ENCODE data around the gene LRCH2.
"Not testable (repeated sequence)": the region's sequence is repeated elsewhere in the genome, so short reads cannot be mapped to it uniquely, and the experiment has no call there.

LRCH2 gene

GRCh38 chrX:115251458-115252233, 17.8 kb upstream of the LRCH2 start:
- Histone ChIP-seq H3K9ac (ENCODE audit: low read length) (no peak overlapping the region), H3K36me3 (ENCODE audit: control insufficient read depth, insufficient read depth, low read length) (no peaks in the 10 kb centered on the region), H3K27me3 (ENCODE audit: control insufficient read depth, insufficient read depth, low read length) (no peaks in the 10 kb centered on the region), H3K4me3 (ENCODE audit: low read length) (no peak overlapping the region), H3K4me1 (ENCODE audit: control insufficient read depth, insufficient read depth, low read length) (no peaks in the 10 kb centered on the region), H3K9me3 (ENCODE audit: control insufficient read depth, low read length) (no peaks in the 10 kb centered on the region)

GRCh38 chrX:115237056-115237455, 3.2 kb upstream of the LRCH2 start:
- H3K4me1 ChIP-seq (ENCODE audit: control insufficient read depth, insufficient read depth, low read length): no peaks in the 10 kb centered on the region
- no peak overlapping the region for H3K9ac ChIP-seq (ENCODE audit: low read length)
- peaks cover 6% of the 10 kb centered on the region for H3K27me3 ChIP-seq (ENCODE audit: control insufficient read depth, insufficient read depth, low read length)

GRCh38 chrX:115236560-115236959, 2.7 kb upstream of the LRCH2 start:
- no peaks in the 10 kb centered on the region for H3K4me1 ChIP-seq (ENCODE audit: control insufficient read depth, insufficient read depth, low read length)
- H3K9ac ChIP-seq (ENCODE audit: low read length): no peak overlapping the region
- H3K27me3 ChIP-seq (ENCODE audit: control insufficient read depth, insufficient read depth, low read length): peaks cover 6% of the 10 kb centered on the region
- no peaks in the 10 kb centered on the region for H3K9me3 ChIP-seq (ENCODE audit: control insufficient read depth, low read length)
- H3K4me3 ChIP-seq (ENCODE audit: low read length): no peak overlapping the region
- H3K36me3 ChIP-seq (ENCODE audit: control insufficient read depth, insufficient read depth, low read length): no peaks in the 10 kb centered on the region

More at GRCh38 chrX:115237056-115237455, 3.2 kb upstream of the LRCH2 start:
- Histone ChIP-seq H3K9me3 (ENCODE audit: control insufficient read depth, low read length) (no peaks in the 10 kb centered on the region), H3K4me3 (ENCODE audit: low read length) (no peak overlapping the region), H3K36me3 (ENCODE audit: control insufficient read depth, insufficient read depth, low read length) (no peaks in the 10 kb centered on the region)

GRCh38 chrX:115234461-115234860, 565 bp upstream of the LRCH2 start:
- H3K9me3 ChIP-seq (ENCODE audit: control insufficient read depth, low read length): no peaks in the 10 kb centered on the region
- H3K4me1 ChIP-seq (ENCODE audit: control insufficient read depth, insufficient read depth, low read length): no peaks in the 10 kb centered on the region
- H3K9ac ChIP-seq (ENCODE audit: low read length): no peak overlapping the region
- H3K4me3 ChIP-seq (ENCODE audit: low read length): no peak overlapping the region
- H3K36me3 ChIP-seq (ENCODE audit: control insufficient read depth, insufficient read depth, low read length): no peaks in the 10 kb centered on the region
- H3K27me3 ChIP-seq (ENCODE audit: control insufficient read depth, insufficient read depth, low read length): peaks cover 6% of the 10 kb centered on the region

GRCh38 chrX:115232933-115233496, 881 bp downstream of the LRCH2 start:
- H3K36me3 ChIP-seq (ENCODE audit: control insufficient read depth, insufficient read depth, low read length): no peaks in the 10 kb centered on the region
- H3K9me3 ChIP-seq (ENCODE audit: control insufficient read depth, low read length): no peaks in the 10 kb centered on the region
- H3K27me3 ChIP-seq (ENCODE audit: control insufficient read depth, insufficient read depth, low read length): peaks cover 6% of the 10 kb centered on the region
- no peak overlapping the region for H3K9ac ChIP-seq (ENCODE audit: low read length)
- H3K4me3 ChIP-seq (ENCODE audit: low read length): no peak overlapping the region
- no peaks in the 10 kb centered on the region for H3K4me1 ChIP-seq (ENCODE audit: control insufficient read depth, insufficient read depth, low read length)

- Histone ChIP-seq H3K9me3 (ENCODE audit: control insufficient read depth, low read length) (no peaks in the 10 kb centered on the region), H3K36me3 (ENCODE audit: control insufficient read depth, insufficient read depth, low read length) (no peaks in the 10 kb centered on the region), H3K27me3 (ENCODE audit: control insufficient read depth, insufficient read depth, low read length) (peaks cover 6% of the 10 kb centered on the region), H3K9ac (ENCODE audit: low read length) (no peak overlapping the region), H3K4me1 (ENCODE audit: control insufficient read depth, insufficient read depth, low read length) (no peaks in the 10 kb centered on the region), H3K4me3 (ENCODE audit: low read length) (no peak overlapping the region)
Observed at GRCh38 chrX:115229337-115230003, 4.4 kb downstream of the LRCH2 start.

GRCh38 chrX:115226929-115227328, 7.0 kb downstream of the LRCH2 start:
- Histone ChIP-seq H3K9me3 (ENCODE audit: control insufficient read depth, low read length) (no peaks in the 10 kb centered on the region), H3K36me3 (ENCODE audit: control insufficient read depth, insufficient read depth, low read length) (no peaks in the 10 kb centered on the region), H3K27me3 (ENCODE audit: control insufficient read depth, insufficient read depth, low read length) (no peaks in the 10 kb centered on the region), H3K9ac (ENCODE audit: low read length) (no peak overlapping the region), H3K4me1 (ENCODE audit: control insufficient read depth, insufficient read depth, low read length) (no peaks in the 10 kb centered on the region), H3K4me3 (ENCODE audit: low read length) (no peak overlapping the region)

GRCh38 chrX:115217346-115217745, 16.6 kb downstream of the LRCH2 start:
- H3K9ac ChIP-seq (ENCODE audit: low read length); H3K27me3 ChIP-seq (ENCODE audit: control insufficient read depth, insufficient read depth, low read length); H3K9me3 ChIP-seq (ENCODE audit: control insufficient read depth, low read length); H3K4me1 ChIP-seq (ENCODE audit: control insufficient read depth, insufficient read depth, low read length); H3K4me3 ChIP-seq (ENCODE audit: low read length); H3K36me3 ChIP-seq (ENCODE audit: control insufficient read depth, insufficient read depth, low read length): not testable (repeated sequence)

GRCh38 chrX:115214605-115215004, 19.3 kb downstream of the LRCH2 start:
- Histone ChIP-seq H3K27me3 (ENCODE audit: control insufficient read depth, insufficient read depth, low read length) (no peaks in the 10 kb centered on the region), H3K4me3 (ENCODE audit: low read length) (no peak overlapping the region), H3K9ac (ENCODE audit: low read length) (no peak overlapping the region), H3K9me3 (ENCODE audit: control insufficient read depth, low read length) (no peaks in the 10 kb centered on the region), H3K4me1 (ENCODE audit: control insufficient read depth, insufficient read depth, low read length) (no peaks in the 10 kb centered on the region), H3K36me3 (ENCODE audit: control insufficient read depth, insufficient read depth, low read length) (no peaks in the 10 kb centered on the region)

- Histone ChIP-seq H3K36me3 (ENCODE audit: control insufficient read depth, insufficient read depth, low read length) (no peaks in the 10 kb centered on the region), H3K9ac (ENCODE audit: low read length) (no peak overlapping the region), H3K4me1 (ENCODE audit: control insufficient read depth, insufficient read depth, low read length) (no peaks in the 10 kb centered on the region), H3K27me3 (ENCODE audit: control insufficient read depth, insufficient read depth, low read length) (no peaks in the 10 kb centered on the region), H3K4me3 (ENCODE audit: low read length) (no peak overlapping the region), H3K9me3 (ENCODE audit: control insufficient read depth, low read length) (no peaks in the 10 kb centered on the region)
Observed at GRCh38 chrX:115214151-115214550, 19.7 kb downstream of the LRCH2 start.

- H3K27me3 ChIP-seq (ENCODE audit: control insufficient read depth, insufficient read depth, low read length); H3K9me3 ChIP-seq (ENCODE audit: control insufficient read depth, low read length); H3K36me3 ChIP-seq (ENCODE audit: control insufficient read depth, insufficient read depth, low read length); H3K9ac ChIP-seq (ENCODE audit: low read length); H3K4me1 ChIP-seq (ENCODE audit: control insufficient read depth, insufficient read depth, low read length); H3K4me3 ChIP-seq (ENCODE audit: low read length): not testable (repeated sequence)
Observed at GRCh38 chrX:115209547-115209946, 24.3 kb downstream of the LRCH2 start.

- H3K27me3 ChIP-seq (ENCODE audit: control insufficient read depth, insufficient read depth, low read length): no peaks in the 10 kb centered on the region
- no peaks in the 10 kb centered on the region for H3K4me1 ChIP-seq (ENCODE audit: control insufficient read depth, insufficient read depth, low read length)
- no peak overlapping the region for H3K4me3 ChIP-seq (ENCODE audit: low read length)
- H3K36me3 ChIP-seq (ENCODE audit: control insufficient read depth, insufficient read depth, low read length): no peaks in the 10 kb centered on the region
- H3K9me3 ChIP-seq (ENCODE audit: control insufficient read depth, low read length): no peaks in the 10 kb centered on the region
- H3K9ac ChIP-seq (ENCODE audit: low read length): no peak overlapping the region
Observed at GRCh38 chrX:115204040-115204439, 29.9 kb downstream of the LRCH2 start.

Data from mucosa of stomach (tissue), 1 donor.